BJ (cell line): ENCODE measurements around the gene LEMD2. TPM values are rescaled to one million over a fixed set of nuclear protein-coding genes. Genes with fewer than 3 reads are reported as not detected.

Experiments
- CTCF ChIA-PET: fragments of 350-600 bp; formaldehyde crosslinking; extraction: SDS; loops from one replicate; lab custom pipeline; 2021; ENCODE audit warnings: antibody characterized with exemption, inconsistent platforms; lab: Yijun Ruan, JAX
- POLR2A ChIA-PET: fragments of 300-600 bp; sonication (Branson Sonifier 250); formaldehyde crosslinking; extraction: SDS; loops from one replicate; lab custom pipeline; 2021; ENCODE audit warnings: antibody characterized with exemption; lab: Charles Lee
- DNase-seq: peaks from one replicate; pipeline ENCODE4 v3.0.0-alpha.2; 2011; ENCODE audit warnings: low read depth
- H3K27me3 ChIP-seq: 2 replicates; pipeline ENCODE4 v1.6.0; 2011; ENCODE audit warnings: low read length; ENCODE audit not compliant: control insufficient read depth, insufficient read depth
- H3K36me3 ChIP-seq: 2 replicates; pipeline ENCODE4 v1.5.1; 2011; ENCODE audit warnings: low read length; ENCODE audit not compliant: control insufficient read depth, insufficient read depth
- H3K4me3 ChIP-seq: 2 replicates; pipeline ENCODE4 v1.5.1; 2011; ENCODE audit warnings: low read depth, mild to moderate bottlenecking, control low read depth, low read length
- CTCF ChIP-seq: IDR thresholded peaks from 2 replicates; pipeline ENCODE4 v1.5.1; 2011; ENCODE audit warnings: low read depth, mild to moderate bottlenecking, control low read depth, inconsistent platforms, low read length, moderate library complexity; ENCODE audit not compliant: insufficient read depth
- polyA plus RNA-seq: library from polyadenylated mRNA; depleted of rRNA; stranded (reverse); fragments of >200 nt; gene quantifications from 2 replicates; pipeline ENCODE4 v1.2.3, GENCODE V29; 2011

Gene LEMD2
- polyA plus RNA-seq, 1 experiment: 59.8 TPM

- H3K27me3 ChIP-seq: no peaks in the 10 kb centered on the region
- ChIA-PET POLR2A (no interaction called here), CTCF (interaction anchor here (0.5 to 24.3 kb wide), 24 partner anchors 9 to 590 kb away, joined by 3 to 567 read pairs (median 6); partner anchors contain the start of gene UQCC2)
- H3K4me3 ChIP-seq: no peak overlapping the region
- TF ChIP-seq CTCF: no peak
- DNase-seq: no peak
- no peaks in the 10 kb centered on the region for H3K36me3 ChIP-seq
These were observed 43.9 kb downstream of the LEMD2 start for GRCh38 chr6:33744895-33745546.

GRCh38 chr6:33744001-33744848 lies 44.7 kb downstream of the LEMD2 start:
- no peak for DNase-seq
- H3K36me3 ChIP-seq: no peaks in the 10 kb centered on the region
- TF ChIP-seq CTCF: peak; percentile 93
- ChIA-PET POLR2A (no interaction called here), CTCF (interaction anchor here (0.5 to 24.3 kb wide), 29 partner anchors 8 to 590 kb away, joined by 3 to 567 read pairs (median 5); partner anchors contain the start of gene UQCC2)
- no peaks in the 10 kb centered on the region for H3K27me3 ChIP-seq
- H3K4me3 ChIP-seq: no peak overlapping the region

- no peaks in the 10 kb centered on the region for H3K27me3 ChIP-seq
- no peak overlapping the region for H3K4me3 ChIP-seq
- no peak for DNase-seq
- no peak for TF ChIP-seq CTCF
- no peaks in the 10 kb centered on the region for H3K36me3 ChIP-seq
- ChIA-PET CTCF (interaction anchor here (0.9 to 24.3 kb wide), 12 partner anchors 10 to 412 kb away, joined by 3 to 567 read pairs (median 15); partner anchors contain the start of gene UQCC2), POLR2A (no interaction called here)
These were observed 46.1 kb downstream of the LEMD2 start for GRCh38 chr6:33742837-33743236.

GRCh38 chr6:33742092-33742491 lies 46.8 kb downstream of the LEMD2 start:
- CTCF ChIA-PET: interaction anchor here (0.8 to 24.3 kb wide), 4 partner anchors 23 to 413 kb away, joined by 3 to 567 read pairs (median 42); partner anchors contain the start of gene UQCC2
- POLR2A ChIA-PET: no interaction called here
- H3K27me3 ChIP-seq: no peaks in the 10 kb centered on the region

More at GRCh38 chr6:33742092-33742491, 46.8 kb downstream of the LEMD2 start:
- Histone ChIP-seq H3K4me3 (no peak overlapping the region), H3K36me3 (no peaks in the 10 kb centered on the region)
- no peak for DNase-seq
- TF ChIP-seq CTCF: no peak
